ENCODE results near the gene COL1A2.
A peak's percentile ranks its signal among the peaks of the same experiment; 100 is the strongest.

The COL1A2 gene

DNA sequence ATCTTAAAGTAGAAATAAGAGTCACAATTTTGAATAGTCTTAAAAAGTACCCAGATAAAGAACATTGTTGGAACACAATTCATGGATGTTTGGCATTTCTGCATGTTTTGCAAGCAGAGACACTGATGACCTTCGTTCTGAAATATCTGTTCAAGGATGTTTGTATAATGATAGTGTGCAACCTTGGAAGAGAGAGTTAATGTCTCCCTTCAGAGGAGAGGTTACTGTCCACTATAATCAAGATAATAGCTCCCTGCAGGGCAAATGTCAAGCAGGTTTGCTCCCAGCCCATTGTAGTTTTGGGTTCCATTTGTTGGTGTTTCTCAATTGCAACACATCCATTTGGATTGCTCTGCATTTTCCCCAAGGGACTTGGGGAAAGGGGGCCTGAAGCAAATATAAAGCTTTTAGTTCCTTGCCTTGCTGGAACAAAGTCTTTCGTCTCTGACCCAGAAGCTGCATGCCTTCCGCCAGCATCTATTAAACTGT, 45.2 kb downstream of the COL1A2 start:
- FAIRE-seq: no peak

- FAIRE-seq: no peak
These were observed 45.9 kb downstream of the COL1A2 start for GRCh38 chr7:94440451-94441039.

GRCh38 chr7:94441138-94441537, 46.4 kb downstream of the COL1A2 start:
- FAIRE-seq: no peak

- FAIRE-seq: no peak
These were observed 47.9 kb downstream of the COL1A2 start for GRCh38 chr7:94442639-94443038.

- no peak for FAIRE-seq
These were observed 50.1 kb downstream of the COL1A2 start for GRCh38 chr7:94444813-94445212.

- FAIRE-seq: no peak
These were observed 51.0 kb downstream of the COL1A2 start for GRCh38 chr7:94445696-94446194.

GRCh38 chr7:94446308-94446707, 51.6 kb downstream of the COL1A2 start:
- no peak for FAIRE-seq

DNA sequence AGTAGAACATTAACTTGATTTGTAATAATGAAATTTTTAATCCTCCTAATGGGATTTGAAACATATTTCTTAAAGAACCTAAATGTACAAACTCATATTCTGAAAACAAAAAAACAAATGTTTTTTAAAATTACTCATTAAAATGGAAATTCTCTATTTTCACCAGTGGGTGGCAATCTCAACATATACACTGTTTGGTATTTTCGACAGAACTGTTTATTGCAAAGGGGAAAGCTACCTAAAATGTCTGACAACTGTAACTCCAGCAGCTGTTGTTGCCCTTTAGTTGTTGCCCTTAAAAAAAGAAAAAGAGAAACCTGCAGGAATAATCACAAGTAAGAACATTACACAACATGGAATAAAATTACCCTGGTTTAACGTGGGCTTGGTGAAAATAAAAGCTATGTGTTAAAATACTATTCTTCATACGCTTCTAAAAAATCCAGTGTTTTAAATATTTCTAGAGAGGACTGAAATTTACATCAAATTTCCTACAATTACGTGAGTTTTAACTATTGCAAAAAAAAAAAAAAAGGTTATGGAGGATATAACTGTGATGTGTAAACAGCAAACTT, 54.5 kb downstream of the COL1A2 start:
- peak; percentile 18 for FAIRE-seq

- no peak for FAIRE-seq
These were observed 55.5 kb downstream of the COL1A2 start for GRCh38 chr7:94450044-94450697.

GRCh38 chr7:94451187-94451586, 56.5 kb downstream of the COL1A2 start:
- FAIRE-seq: no peak

GRCh38 chr7:94452239-94452638, 57.5 kb downstream of the COL1A2 start:
- no peak for FAIRE-seq

GRCh38 chr7:94453898-94454297, 59.2 kb downstream of the COL1A2 start:
- no peak for FAIRE-seq

GRCh38 chr7:94458041-94458440, 63.3 kb downstream of the COL1A2 start:
- FAIRE-seq: no peak

- no peak for FAIRE-seq
These were observed 71.8 kb downstream of the COL1A2 start for GRCh38 chr7:94466516-94466915.

- FAIRE-seq: no peak
These were observed 76.9 kb downstream of the COL1A2 start for GRCh38 chr7:94471604-94472003.

GRCh38 chr7:94472608-94473007, 77.9 kb downstream of the COL1A2 start:
- FAIRE-seq: no peak

GRCh38 chr7:94476251-94476840, 81.7 kb downstream of the COL1A2 start:
- no peak for FAIRE-seq

GRCh38 chr7:94477878-94478277, 83.2 kb downstream of the COL1A2 start:
- no peak for FAIRE-seq

DNA sequence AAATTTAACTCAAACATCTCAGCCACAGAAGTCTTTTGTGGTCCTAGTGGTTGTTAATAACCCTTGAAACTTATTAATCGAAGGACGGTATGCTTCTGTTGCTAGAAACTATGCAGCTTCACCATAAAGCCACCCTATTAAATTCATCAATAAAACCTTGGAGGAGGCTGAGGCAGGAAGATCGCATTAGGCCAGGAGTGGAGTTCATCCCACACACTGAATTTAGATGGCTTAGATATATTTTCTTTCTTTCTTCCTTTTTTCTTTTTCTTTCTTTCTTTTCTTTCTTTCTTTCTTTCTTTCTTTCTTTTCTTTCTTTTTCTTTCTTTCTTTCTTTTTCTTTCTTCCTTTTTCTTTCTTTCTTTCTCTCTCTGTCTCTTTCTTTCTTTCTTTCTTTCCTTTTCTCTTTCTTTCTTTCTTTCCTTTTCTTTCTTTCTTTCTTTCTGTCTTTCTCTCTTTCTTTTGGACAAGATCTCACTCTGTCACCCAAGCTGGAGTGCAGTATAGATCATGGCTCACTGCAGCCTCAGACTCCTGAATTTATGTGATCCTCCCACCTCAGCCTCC, 84.0 kb downstream of the COL1A2 start:
- FAIRE-seq: no peak

Data from colon (tissue), 2 donors.